Liver (tissue), 3 donors: ENCODE results near the gene TAC3.
"Not testable (repeated sequence)": the region's sequence is repeated elsewhere in the genome, so short reads cannot be mapped to it uniquely, and the experiment has no call there.

Experiments used
- EGR1 ChIP-seq, 2 donors: IDR thresholded peaks; 2 replicates each; pipeline ENCODE4 v1.6.1; 2016 to 2018; ENCODE audit warnings: antibody characterized with exemption in 2 of 2, low read depth in 2 of 2
- FOXA1 ChIP-seq: IDR thresholded peaks from 2 replicates; pipeline ENCODE4 v1.6.1; 2016; ENCODE audit warnings: antibody characterized with exemption
- GABPA ChIP-seq, 2 donors: IDR thresholded peaks in 1 of 2; conservative IDR thresholded peaks in 1 of 2; 2 replicates each; pipeline ENCODE4 v1.6.1; 2016; ENCODE audit warnings: antibody characterized with exemption in 2 of 2, mild to moderate bottlenecking in 1 of 2, moderate library complexity in 1 of 2
- JUND ChIP-seq, 2 donors: IDR thresholded peaks; 2 replicates each; pipeline ENCODE4 v1.6.1; 2016; ENCODE audit warnings: antibody characterized with exemption in 2 of 2
- MAX ChIP-seq: IDR thresholded peaks from 2 replicates; pipeline ENCODE4 v1.6.1; 2016; ENCODE audit warnings: antibody characterized with exemption
- NR2F2 ChIP-seq: IDR thresholded peaks from 2 replicates; pipeline ENCODE4 v1.6.1; 2016; ENCODE audit warnings: antibody characterized with exemption
- REST ChIP-seq: IDR thresholded peaks from 2 replicates; pipeline ENCODE4 v1.6.1; 2016; ENCODE audit warnings: antibody characterized with exemption, mild to moderate bottlenecking
- RXRA ChIP-seq, 2 donors: IDR thresholded peaks; 2 replicates each; pipeline ENCODE4 v1.6.1; 2017 to 2018; ENCODE audit warnings: antibody characterized with exemption in 2 of 2, mild to moderate bottlenecking in 1 of 2
- SP1 ChIP-seq: IDR thresholded peaks from 2 replicates; pipeline ENCODE4 v1.6.1; 2018; ENCODE audit warnings: antibody characterized with exemption, mild to moderate bottlenecking
- TAF1 ChIP-seq: conservative IDR thresholded peaks from 2 replicates; pipeline ENCODE4 v1.6.1; 2016; ENCODE audit warnings: antibody characterized with exemption, mild to moderate bottlenecking
- YY1 ChIP-seq: IDR thresholded peaks from 2 replicates; pipeline ENCODE4 v1.6.1; 2016; ENCODE audit warnings: antibody characterized with exemption, mild to moderate bottlenecking
- ZBTB33 ChIP-seq: IDR thresholded peaks from 2 replicates; pipeline ENCODE4 v1.6.1; 2016; ENCODE audit warnings: antibody characterized with exemption
- TF ChIP-seq, protein P1 (sequence below): fragments of 150-350 bp; IDR thresholded peaks from 2 replicates; pipeline ENCODE4 v1.5.1; 2017; ENCODE audit warnings: improper control_type of control experiment, low read depth, low read length; ENCODE audit not compliant: missing input control
- donor health status: healthy.
- donor health status: healthy.

DNA sequence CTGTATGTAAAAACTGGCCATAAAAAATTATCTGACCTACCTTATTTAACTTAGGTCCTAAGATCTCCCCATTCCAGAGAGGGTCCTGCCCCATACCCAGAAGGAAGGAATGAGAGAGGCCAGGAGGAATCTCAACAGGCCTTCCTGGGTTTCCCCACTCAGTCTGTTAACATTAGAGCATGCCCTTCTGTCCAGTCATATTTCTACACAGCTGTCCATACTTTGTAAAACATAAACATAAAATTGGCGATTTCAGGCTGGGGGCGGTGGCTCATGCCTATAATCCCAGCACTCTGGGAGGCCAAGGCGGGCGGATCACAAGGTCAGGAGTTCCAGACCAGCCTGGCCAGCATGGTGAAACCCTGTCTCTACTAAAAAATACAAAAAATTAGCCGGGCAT lies 6.0 kb upstream of the TAC3 start:
- TF ChIP-seq EGR1 (IDR thresholded peaks at IDR 0.05; ENCODE audit: low read depth in 2 of 2); MAX; SP1; JUND (IDR thresholded peaks at IDR 0.05); YY1; RXRA (IDR thresholded peaks at IDR 0.05); NR2F2; REST; ZBTB33; FOXA1; TAF1; GABPA (IDR thresholded peaks at IDR 0.05 in 1 of 2, conservative IDR thresholded peaks at IDR 0.05 in 1 of 2): not testable (repeated sequence)
- TF ChIP-seq, protein P1, sequence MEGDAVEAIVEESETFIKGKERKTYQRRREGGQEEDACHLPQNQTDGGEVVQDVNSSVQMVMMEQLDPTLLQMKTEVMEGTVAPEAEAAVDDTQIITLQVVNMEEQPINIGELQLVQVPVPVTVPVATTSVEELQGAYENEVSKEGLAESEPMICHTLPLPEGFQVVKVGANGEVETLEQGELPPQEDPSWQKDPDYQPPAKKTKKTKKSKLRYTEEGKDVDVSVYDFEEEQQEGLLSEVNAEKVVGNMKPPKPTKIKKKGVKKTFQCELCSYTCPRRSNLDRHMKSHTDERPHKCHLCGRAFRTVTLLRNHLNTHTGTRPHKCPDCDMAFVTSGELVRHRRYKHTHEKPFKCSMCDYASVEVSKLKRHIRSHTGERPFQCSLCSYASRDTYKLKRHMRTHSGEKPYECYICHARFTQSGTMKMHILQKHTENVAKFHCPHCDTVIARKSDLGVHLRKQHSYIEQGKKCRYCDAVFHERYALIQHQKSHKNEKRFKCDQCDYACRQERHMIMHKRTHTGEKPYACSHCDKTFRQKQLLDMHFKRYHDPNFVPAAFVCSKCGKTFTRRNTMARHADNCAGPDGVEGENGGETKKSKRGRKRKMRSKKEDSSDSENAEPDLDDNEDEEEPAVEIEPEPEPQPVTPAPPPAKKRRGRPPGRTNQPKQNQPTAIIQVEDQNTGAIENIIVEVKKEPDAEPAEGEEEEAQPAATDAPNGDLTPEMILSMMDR = not testable (repeated sequence)
